ENCODE data around the gene LSR. TPM values are rescaled to one million over a fixed set of nuclear protein-coding genes. Genes with fewer than 3 reads are reported as not detected.

The LSR gene
- total and polyA plus RNA-seq, 2 experiments from 2014 or later = 116 to 212 TPM

- Histone ChIP-seq H4K20me1 (replicated peaks; ENCODE audit: insufficient read depth) (no peaks in the 10 kb centered on the region), H2AFZ (no peak overlapping the region), H3K9me2 (ENCODE audit: insufficient read depth) (no peaks in the 10 kb centered on the region), H3K36me3 (ENCODE audit: insufficient read depth) (no peaks in the 10 kb centered on the region), H3K27me3 (ENCODE audit: insufficient read depth) (no peaks in the 10 kb centered on the region), H3K27ac (ENCODE audit: low read depth) (no peak overlapping the region), H3K4me3 (no peak overlapping the region), H3F3A (replicated peaks; ENCODE audit: low read depth) (no peaks in the 10 kb centered on the region), H3K4me1 (ENCODE audit: insufficient read depth) (no peaks in the 10 kb centered on the region; the same call in 1 of the 2 replicates), H3K4me2 (no peak overlapping the region), H3K79me2 (replicated peaks; ENCODE audit: insufficient read depth) (no peaks in the 10 kb centered on the region)
- peaks cover 5% of the 10 kb centered on the region for H3K4me1 Mint-ChIP-seq
- H3K36me3 Mint-ChIP-seq (ENCODE audit: low read depth) = no peaks in the 10 kb centered on the region
- no peak for TF ChIP-seq EZH2phosphoT487 (IDR thresholded peaks at IDR 0.05; ENCODE audit: unreplicated experiment)
- no peak for TF ChIP-seq CREB1 (CRISPR knock-in tag; IDR thresholded peaks at IDR 0.05; ENCODE audit: low read depth)
- TF ChIP-seq ZNF114 (CRISPR knock-in tag; IDR thresholded peaks at IDR 0.05) = no peak
- no peak for TF ChIP-seq REST (IDR thresholded peaks at IDR 0.05; ENCODE audit: unreplicated experiment)
- no peak for TF ChIP-seq ZNF331 (CRISPR knock-in tag; IDR thresholded peaks at IDR 0.05; ENCODE audit: low read depth)
- TF ChIP-seq JUNB (IDR thresholded peaks at IDR 0.05; ENCODE audit: unreplicated experiment) = no peak
- TF ChIP-seq ETS1 (IDR thresholded peaks at IDR 0.05) = no peak
- no peak for TF ChIP-seq NANOG (IDR thresholded peaks at IDR 0.05; ENCODE audit: borderline replicate concordance)
- TF ChIP-seq EZH2 (IDR thresholded peaks at IDR 0.05; ENCODE audit: low read depth, unreplicated experiment) = no peak
- TF ChIP-seq POLR2AphosphoS5 (IDR thresholded peaks at IDR 0.05; ENCODE audit: low read depth) = no peak
- no peak for TF ChIP-seq STAT1 (IDR thresholded peaks at IDR 0.05; ENCODE audit: unreplicated experiment)
- TF ChIP-seq CTCF (conservative IDR thresholded peaks at IDR 0.05; ENCODE audit: low read depth in 2 of 2) = no peak
- TF ChIP-seq ZNF462 (CRISPR knock-in tag; IDR thresholded peaks at IDR 0.05) = no peak
- ATAC-seq (no peak), DNase-seq (ENCODE audit: low spot score) (no peak)
- peaks cover 10% of the 10 kb centered on the region for H3K27me3 Mint-ChIP-seq (ENCODE audit: insufficient read depth, low read depth, poor library complexity)
- H3K9me3 Mint-ChIP-seq = no peaks in the 10 kb centered on the region; the same call in 2 of the 3 replicates
- no peak overlapping the region for H3K4me3 Mint-ChIP-seq
- no peak overlapping the region; the same call in 1 of the 2 replicates for H3K27ac Mint-ChIP-seq
These were observed 55.2 kb downstream of the LSR start for GRCh38 chr19:35304036-35304435.
